SK-N-SH (cell line): ENCODE measurements around the gene CREB5. TPM values are rescaled to one million over a fixed set of nuclear protein-coding genes. Genes with fewer than 3 reads are reported as not detected.

Experiments
- CTCF ChIA-PET: fragments of 300-600, 350-600 bp; formaldehyde crosslinking; extraction: SDS; loops from one replicate; lab custom pipeline; 2021; lab: Yijun Ruan, JAX
- POLR2A ChIA-PET: fragments of 350-600 bp; sonication (Branson Sonifier 250); formaldehyde crosslinking; extraction: SDS; loops from one replicate; lab custom pipeline; 2020; ENCODE audit warnings: antibody characterized with exemption, inconsistent platforms; lab: Yijun Ruan, JAX
- DNase-seq: peaks from one replicate; pipeline ENCODE4 v3.0.0; 2012
- H2AFZ ChIP-seq: fragments of 200-600 bp; sonication (generic); 2 replicates; pipeline ENCODE4 v1.8.1; 2016; ENCODE audit warnings: antibody characterized with exemption, mild to moderate bottlenecking, low read depth
- H3F3A ChIP-seq: fragments of 200-600 bp; sonication (generic); replicated peaks from 2 replicates; pipeline ENCODE3; 2016; ENCODE audit warnings: antibody characterized with exemption, mild to moderate bottlenecking; ENCODE audit not compliant: insufficient read depth
- H3K27ac ChIP-seq, 2 experiments: fragments of 200-500 bp in 1 of 2; fragments of 200-600 bp in 1 of 2; sonication (Bioruptor generic) in 1 of 2; sonication (generic), shearing (Covaris generic) in 1 of 2; 2 replicates each; pipeline versions ENCODE4 v1.5.1 to v1.6.1; 2014 to 2016; ENCODE audit warnings: low read depth in 2 of 2, inconsistent platforms in 1 of 2, low read length in 1 of 2, mild to moderate bottlenecking in 1 of 2, mixed read lengths in 1 of 2
- H3K27me3 ChIP-seq: fragments of 200-600 bp; sonication (generic), shearing (Covaris generic); 2 replicates; pipeline ENCODE4 v1.6.1; 2016; ENCODE audit warnings: mixed run types; ENCODE audit not compliant: insufficient read depth
- H3K36me3 ChIP-seq, 2 experiments: fragments of 200-500 bp in 1 of 2; fragments of 200-600 bp in 1 of 2; sonication (Bioruptor generic) in 1 of 2; sonication (generic) in 1 of 2; replicated peaks in 1 of 2; 2 replicates each; pipeline versions ENCODE3 to v1.5.1; 2014 to 2016; ENCODE audit warnings: low read length in 1 of 2, mild to moderate bottlenecking in 1 of 2; ENCODE audit not compliant: insufficient read depth in 2 of 2, control insufficient read depth in 1 of 2
- H3K4me1 ChIP-seq, 2 experiments: fragments of 200-500 bp in 1 of 2; fragments of 200-600 bp in 1 of 2; sonication (Bioruptor generic) in 1 of 2; sonication (generic), shearing (Covaris generic) in 1 of 2; 2 replicates each; pipeline versions ENCODE4 v1.5.1 to v1.6.1; 2014 to 2016; ENCODE audit warnings: low read depth in 1 of 2, low read length in 1 of 2, mixed run types in 1 of 2; ENCODE audit not compliant: insufficient read depth in 2 of 2, control insufficient read depth in 1 of 2
- H3K4me2 ChIP-seq: fragments of 200-600 bp; sonication (generic), shearing (Covaris generic); 2 replicates; pipeline ENCODE4 v1.6.1; 2017; ENCODE audit warnings: mixed run types
- H3K4me3 ChIP-seq, 2 experiments: fragments of 200-500 bp in 1 of 2; fragments of 200-600 bp in 1 of 2; sonication (Bioruptor generic) in 1 of 2; sonication (generic), shearing (Covaris generic) in 1 of 2; 2 replicates each; pipeline versions ENCODE4 v1.5.1 to v1.8.1; 2014 to 2016; ENCODE audit warnings: low read depth in 2 of 2, inconsistent platforms in 1 of 2, low read length in 1 of 2, mild to moderate bottlenecking in 1 of 2, mixed read lengths in 1 of 2, moderate library complexity in 1 of 2
- H3K79me2 ChIP-seq: fragments of 200-600 bp; sonication (generic); 2 replicates; pipeline ENCODE4 v1.8.1; 2017; ENCODE audit warnings: mild to moderate bottlenecking; ENCODE audit not compliant: insufficient read depth
- H3K9ac ChIP-seq: fragments of 200-600 bp; sonication (generic); 2 replicates; pipeline ENCODE4 v1.6.1; 2017; ENCODE audit warnings: mixed run types
- H3K9me2 ChIP-seq: fragments of 200-600 bp; sonication (generic); 2 replicates; pipeline ENCODE4 v1.6.1; 2017; ENCODE audit warnings: mixed run types
- H3K9me3 ChIP-seq: fragments of 200-600 bp; sonication (generic); 2 replicates; pipeline ENCODE4 v1.6.1; 2017; ENCODE audit warnings: mixed run types, mild to moderate bottlenecking, moderate library complexity
- H4K20me1 ChIP-seq: fragments of 200-600 bp; sonication (generic); 2 replicates; pipeline ENCODE4 v1.6.1; 2017; ENCODE audit warnings: mild to moderate bottlenecking, mixed run types; ENCODE audit not compliant: insufficient read depth
- CHD2 ChIP-seq: fragments of 150-350 bp; IDR thresholded peaks from 2 replicates; pipeline ENCODE4 v1.6.1; 2018; ENCODE audit warnings: low read length; ENCODE audit not compliant: partially characterized antibody
- EP300 ChIP-seq, 2 experiments: IDR thresholded peaks; 2 replicates each; pipeline versions ENCODE4 v1.4.0 to v1.6.1; 2012; ENCODE audit warnings: borderline replicate concordance in 1 of 2, low read depth in 1 of 2, low read length in 1 of 2
- FOSL2 ChIP-seq: IDR thresholded peaks from 2 replicates; pipeline ENCODE4 v1.4.0; 2012; ENCODE audit warnings: low read depth, mild to moderate bottlenecking, moderate library complexity, borderline replicate concordance
- FOXJ3 ChIP-seq: sonication (generic); formaldehyde crosslinking; IDR thresholded peaks from 2 replicates; pipeline ENCODE4 v1.5.1; 2020; ENCODE audit warnings: mild to moderate bottlenecking, missing genetic modification reagents
- GATA2 ChIP-seq: sonication (generic); formaldehyde crosslinking; IDR thresholded peaks from 2 replicates; pipeline ENCODE4 v1.5.0; 2020; ENCODE audit warnings: mild to moderate bottlenecking, missing genetic modification reagents
- MEF2A ChIP-seq: IDR thresholded peaks from 2 replicates; pipeline ENCODE4 v1.4.0; 2012; ENCODE audit warnings: low read depth, borderline replicate concordance
- MXI1 ChIP-seq: IDR thresholded peaks from 2 replicates; pipeline ENCODE4 v1.6.1; 2012; ENCODE audit warnings: mild to moderate bottlenecking, low read depth, low read length, improper control_type of control experiment
- NFIC ChIP-seq: IDR thresholded peaks from 2 replicates; pipeline ENCODE4 v1.4.0; 2012; ENCODE audit warnings: borderline replicate concordance
- NRF1 ChIP-seq: IDR thresholded peaks from 2 replicates; pipeline ENCODE4 v1.6.1; 2012; ENCODE audit warnings: low read depth, mild to moderate bottlenecking, low read length
- RAD21 ChIP-seq: IDR thresholded peaks from 2 replicates; pipeline ENCODE4 v1.6.1; 2012; ENCODE audit warnings: mild to moderate bottlenecking, low read length
- RCOR1 ChIP-seq: fragments of 150-350 bp; IDR thresholded peaks from 2 replicates; pipeline ENCODE4 v1.6.1; 2017; ENCODE audit warnings: antibody characterized with exemption, low read length
- RFX5 ChIP-seq: IDR thresholded peaks from 2 replicates; pipeline ENCODE4 v1.6.1; 2012; ENCODE audit warnings: mild to moderate bottlenecking, improper control_type of control experiment, low read length
- SIN3A ChIP-seq: IDR thresholded peaks from 2 replicates; pipeline ENCODE4 v1.6.1; 2012; ENCODE audit warnings: low read depth, mild to moderate bottlenecking, low read length, moderate library complexity, borderline replicate concordance
- TAF1 ChIP-seq: IDR thresholded peaks from 2 replicates; pipeline ENCODE4 v1.6.1; 2012; ENCODE audit warnings: low read depth, mild to moderate bottlenecking, low read length, moderate library complexity, borderline replicate concordance
- TEAD4 ChIP-seq: IDR thresholded peaks from 2 replicates; pipeline ENCODE4 v1.4.0; 2012; ENCODE audit warnings: mild to moderate bottlenecking, borderline replicate concordance; ENCODE audit not compliant: insufficient read depth
- WGBS: methylation state at CpG from one replicate; pipeline ENCODE4 v1.1.6; 2017; ENCODE audit warnings: low lambda C conversion rate; 5-methylcytosine and 5-hydroxymethylcytosine counted together
- polyA plus RNA-seq, 3 experiments: library from polyadenylated mRNA; depleted of rRNA; stranded (reverse); fragments of >200 nt; gene quantifications; 2 replicates each; pipeline ENCODE4 v1.2.3, GENCODE V29; 2012
- TF ChIP-seq, protein P1 (sequence below): IDR thresholded peaks from 2 replicates; pipeline ENCODE4 v1.4.0; 2012; ENCODE audit warnings: low read depth
- TF ChIP-seq, protein P2 (sequence below): fragments of 150-350 bp; IDR thresholded peaks from 2 replicates; pipeline ENCODE4 v1.6.1; 2016; ENCODE audit warnings: mild to moderate bottlenecking, low read depth, low read length
- TF ChIP-seq, protein P3 (sequence below): fragments of 150-350 bp; IDR thresholded peaks from 2 replicates; pipeline ENCODE4 v1.6.1; 2017; ENCODE audit warnings: antibody characterized with exemption, low read length, low read depth, borderline replicate concordance
- TF ChIP-seq, protein P4 (sequence below): fragments of 200-600 bp; sonication (generic); IDR thresholded peaks from 2 replicates; pipeline ENCODE4 v1.6.1; 2017; ENCODE audit warnings: antibody characterized with exemption, mild to moderate bottlenecking, moderate library complexity
- TF ChIP-seq, protein P5 (sequence below): IDR thresholded peaks from 2 replicates; pipeline ENCODE4 v1.4.0; 2012; ENCODE audit warnings: low read depth, borderline replicate concordance

Gene CREB5
- polyA plus RNA-seq, 1 of the 3 experiments (the other 2 are of a cell fraction) = 19.3 TPM

DNA sequence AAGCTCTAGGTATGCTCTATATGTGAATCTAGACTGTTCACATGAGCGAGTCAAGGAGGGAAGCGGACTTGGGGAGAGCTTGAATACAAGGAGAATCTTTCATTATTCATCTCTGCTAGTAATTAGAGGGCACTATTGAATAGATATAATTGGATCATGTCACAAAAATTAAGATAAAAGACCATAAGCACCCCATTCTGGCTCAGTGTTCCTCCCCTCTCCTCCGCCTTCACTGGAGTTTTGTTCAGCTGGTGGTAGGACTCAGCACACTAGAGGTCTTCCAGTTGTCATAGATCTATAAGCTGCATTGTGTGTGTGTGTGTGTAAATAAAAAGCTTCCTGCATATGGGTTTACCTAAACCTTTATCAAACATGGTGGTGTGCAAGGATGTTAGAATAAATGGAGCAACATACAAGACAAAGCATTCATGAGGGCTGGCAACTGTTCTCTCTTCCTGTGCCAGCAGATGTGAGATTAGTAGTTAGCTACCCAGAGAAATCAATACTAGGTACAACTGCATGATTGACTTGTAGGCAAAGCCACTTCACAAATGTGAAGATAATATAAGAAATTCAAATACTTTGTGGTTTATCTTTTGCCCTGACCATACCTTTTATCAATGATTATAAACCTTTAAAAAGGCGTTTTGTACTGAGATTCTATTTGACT lies 142.6 kb downstream of the CREB5 start:
- Histone ChIP-seq H3K4me2 (no peak overlapping the region), H3K9me2 (no peaks in the 10 kb centered on the region)
- POLR2A ChIA-PET = interaction anchor here (0.7 to 1.5 kb wide), 3 partner anchors 19 to 55 kb away, joined by 3 to 4 read pairs (median 4); no protein-coding TSS in a partner anchor

DNA sequence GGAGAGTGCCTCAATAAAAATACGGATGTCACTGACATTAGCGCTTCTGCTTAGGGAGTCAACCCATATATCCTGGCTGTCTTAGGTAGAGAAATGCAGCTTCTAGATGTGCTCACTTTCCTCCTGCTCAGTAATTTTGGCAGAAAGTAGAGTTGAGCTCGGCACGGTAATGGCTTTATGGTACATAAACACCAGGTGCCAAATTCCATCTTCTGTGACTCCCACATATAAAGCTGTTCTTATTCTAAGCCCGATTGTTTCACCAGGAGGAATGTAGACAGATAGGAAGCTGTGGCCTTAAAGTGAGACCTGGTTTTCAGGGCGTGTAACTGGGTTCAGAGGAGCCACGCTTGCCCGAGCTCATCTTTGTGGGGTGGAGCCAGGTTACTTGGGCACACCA lies 143.7 kb downstream of the CREB5 start:
- ChIA-PET CTCF (interaction anchor here (0.7 to 1.6 kb wide), 5 partner anchors 18 to 341 kb away, joined by 3 to 5 read pairs (median 3); no protein-coding TSS in a partner anchor), POLR2A (interaction anchor here (1.0 kb wide), 1 partner anchor 36 kb away, joined by 4 read pairs; no protein-coding TSS in a partner anchor)
- no peaks in the 10 kb centered on the region for H3F3A ChIP-seq
- no peak overlapping the region for H3K4me2 ChIP-seq
- H3K9ac ChIP-seq = no peak overlapping the region
- H3K27me3 ChIP-seq = no peaks in the 10 kb centered on the region; the same call in 1 of the 2 replicates
- no peak overlapping the region for H2AFZ ChIP-seq
- no peaks in the 10 kb centered on the region for H4K20me1 ChIP-seq
- no peaks in the 10 kb centered on the region for H3K9me2 ChIP-seq
- WGBS = 73% methylated on average over 8 of the region's 8 CpGs
- H3K4me1 ChIP-seq = peaks cover 0 to 37% of the 10 kb centered on the region in 2 experiments; a peak in 2 of 4 replicates
- no peak overlapping the region for H3K4me3 ChIP-seq
- H3K27ac ChIP-seq = no peak overlapping the region
- no peaks in the 10 kb centered on the region for H3K9me3 ChIP-seq
- H3K79me2 ChIP-seq = no peaks in the 10 kb centered on the region
- H3K36me3 ChIP-seq = no peaks in the 10 kb centered on the region
- DNase-seq = no peak
- TF ChIP-seq FOSL2 (no peak), MEF2A (no peak), EP300 (IDR thresholded peaks at IDR 0.05; ENCODE audit: borderline replicate concordance in 1 of 2, low read depth in 1 of 2, low read length in 1 of 2) (no peak), CHD2 (no peak), NFIC (no peak), MXI1 (no peak), NRF1 (no peak), TAF1 (no peak), SIN3A (no peak)
- TF ChIP-seq, protein P1, sequence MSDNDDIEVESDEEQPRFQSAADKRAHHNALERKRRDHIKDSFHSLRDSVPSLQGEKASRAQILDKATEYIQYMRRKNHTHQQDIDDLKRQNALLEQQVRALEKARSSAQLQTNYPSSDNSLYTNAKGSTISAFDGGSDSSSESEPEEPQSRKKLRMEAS = no peak
- TF ChIP-seq, protein P2, sequence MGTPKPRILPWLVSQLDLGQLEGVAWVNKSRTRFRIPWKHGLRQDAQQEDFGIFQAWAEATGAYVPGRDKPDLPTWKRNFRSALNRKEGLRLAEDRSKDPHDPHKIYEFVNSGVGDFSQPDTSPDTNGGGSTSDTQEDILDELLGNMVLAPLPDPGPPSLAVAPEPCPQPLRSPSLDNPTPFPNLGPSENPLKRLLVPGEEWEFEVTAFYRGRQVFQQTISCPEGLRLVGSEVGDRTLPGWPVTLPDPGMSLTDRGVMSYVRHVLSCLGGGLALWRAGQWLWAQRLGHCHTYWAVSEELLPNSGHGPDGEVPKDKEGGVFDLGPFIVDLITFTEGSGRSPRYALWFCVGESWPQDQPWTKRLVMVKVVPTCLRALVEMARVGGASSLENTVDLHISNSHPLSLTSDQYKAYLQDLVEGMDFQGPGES = no peak
- TF ChIP-seq, protein P3, sequence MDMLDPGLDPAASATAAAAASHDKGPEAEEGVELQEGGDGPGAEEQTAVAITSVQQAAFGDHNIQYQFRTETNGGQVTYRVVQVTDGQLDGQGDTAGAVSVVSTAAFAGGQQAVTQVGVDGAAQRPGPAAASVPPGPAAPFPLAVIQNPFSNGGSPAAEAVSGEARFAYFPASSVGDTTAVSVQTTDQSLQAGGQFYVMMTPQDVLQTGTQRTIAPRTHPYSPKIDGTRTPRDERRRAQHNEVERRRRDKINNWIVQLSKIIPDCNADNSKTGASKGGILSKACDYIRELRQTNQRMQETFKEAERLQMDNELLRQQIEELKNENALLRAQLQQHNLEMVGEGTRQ = no peak

More for the DNA sequence above, 142.6 kb downstream of the CREB5 start:
- Histone ChIP-seq H3K4me3 (no peak overlapping the region), H3K27ac (peak overlapping the region in 1 of 2 experiments; percentile 67; a peak in 2 of 4 replicates), H3F3A (no peaks in the 10 kb centered on the region), H3K9ac (no peak overlapping the region), H3K36me3 (no peaks in the 10 kb centered on the region), H3K4me1 (peaks cover 0 to 45% of the 10 kb centered on the region in 2 experiments; a peak in 2 of 4 replicates), H3K9me3 (no peaks in the 10 kb centered on the region), H2AFZ (no peak overlapping the region), H3K27me3 (no peaks in the 10 kb centered on the region; the same call in 1 of the 2 replicates), H4K20me1 (no peaks in the 10 kb centered on the region), H3K79me2 (no peaks in the 10 kb centered on the region)
- DNase-seq = peak; percentile 74
- CTCF ChIA-PET = interaction anchor here (0.6 to 1.6 kb wide), 11 partner anchors 11 to 266 kb away, joined by 3 to 5 read pairs (median 4); no protein-coding TSS in a partner anchor
- WGBS = 50% methylated on average over 4 of the region's 4 CpGs
- TF ChIP-seq, protein P4, sequence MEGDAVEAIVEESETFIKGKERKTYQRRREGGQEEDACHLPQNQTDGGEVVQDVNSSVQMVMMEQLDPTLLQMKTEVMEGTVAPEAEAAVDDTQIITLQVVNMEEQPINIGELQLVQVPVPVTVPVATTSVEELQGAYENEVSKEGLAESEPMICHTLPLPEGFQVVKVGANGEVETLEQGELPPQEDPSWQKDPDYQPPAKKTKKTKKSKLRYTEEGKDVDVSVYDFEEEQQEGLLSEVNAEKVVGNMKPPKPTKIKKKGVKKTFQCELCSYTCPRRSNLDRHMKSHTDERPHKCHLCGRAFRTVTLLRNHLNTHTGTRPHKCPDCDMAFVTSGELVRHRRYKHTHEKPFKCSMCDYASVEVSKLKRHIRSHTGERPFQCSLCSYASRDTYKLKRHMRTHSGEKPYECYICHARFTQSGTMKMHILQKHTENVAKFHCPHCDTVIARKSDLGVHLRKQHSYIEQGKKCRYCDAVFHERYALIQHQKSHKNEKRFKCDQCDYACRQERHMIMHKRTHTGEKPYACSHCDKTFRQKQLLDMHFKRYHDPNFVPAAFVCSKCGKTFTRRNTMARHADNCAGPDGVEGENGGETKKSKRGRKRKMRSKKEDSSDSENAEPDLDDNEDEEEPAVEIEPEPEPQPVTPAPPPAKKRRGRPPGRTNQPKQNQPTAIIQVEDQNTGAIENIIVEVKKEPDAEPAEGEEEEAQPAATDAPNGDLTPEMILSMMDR = no peak
- TF ChIP-seq FOXJ3 (CRISPR knock-in tag) (no peak), RCOR1 (no peak; the same call in 1 of the 2 replicates), MEF2A (no peak), RFX5 (no peak), EP300 (IDR thresholded peaks at IDR 0.05; ENCODE audit: borderline replicate concordance in 1 of 2, low read depth in 1 of 2, low read length in 1 of 2) (peak in 1 of 2 experiments; percentile 80; a peak in 2 of 4 replicates), TEAD4 (no peak; the same call in 1 of the 2 replicates), GATA2 (peak; percentile 67), RAD21 (no peak; the same call in 1 of the 2 replicates), NRF1 (no peak)
- TF ChIP-seq, protein P5, sequence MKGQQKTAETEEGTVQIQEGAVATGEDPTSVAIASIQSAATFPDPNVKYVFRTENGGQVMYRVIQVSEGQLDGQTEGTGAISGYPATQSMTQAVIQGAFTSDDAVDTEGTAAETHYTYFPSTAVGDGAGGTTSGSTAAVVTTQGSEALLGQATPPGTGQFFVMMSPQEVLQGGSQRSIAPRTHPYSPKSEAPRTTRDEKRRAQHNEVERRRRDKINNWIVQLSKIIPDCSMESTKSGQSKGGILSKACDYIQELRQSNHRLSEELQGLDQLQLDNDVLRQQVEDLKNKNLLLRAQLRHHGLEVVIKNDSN = no peak
- TF ChIP-seq, protein P1 = no peak
